GM12872 (cell line): Measurements from ENCODE around the gene FZD2.

Experiments used
- TF ChIP-seq, protein P1 (sequence below): IDR thresholded peaks from 3 replicates; pipeline ENCODE4 v1.5.1; 2011; ENCODE audit warnings: low read depth, mild to moderate bottlenecking, low read length, moderate library complexity; ENCODE audit not compliant: insufficient read depth

FZD2 gene

DNA sequence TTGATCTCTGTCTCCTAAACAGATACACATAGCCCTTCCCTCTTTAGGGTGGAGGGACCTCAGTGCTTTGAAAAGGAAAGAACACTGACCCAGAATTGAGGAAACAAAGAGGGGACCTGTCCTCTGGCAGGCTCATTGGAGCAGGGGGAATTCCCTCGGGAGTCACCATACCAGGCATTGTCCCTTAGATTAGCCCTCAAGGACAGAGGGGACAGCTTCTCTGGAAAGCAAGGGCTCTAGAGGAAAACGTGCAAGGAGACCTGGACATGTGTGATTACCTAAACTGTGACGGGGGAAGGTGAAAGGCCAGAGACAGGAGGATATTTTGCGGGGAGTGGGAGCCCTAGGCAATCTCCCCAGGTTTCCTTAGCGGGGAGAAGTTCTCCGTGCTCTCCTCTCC is 7.6 kb upstream of the FZD2 start:
- TF ChIP-seq, protein P1, sequence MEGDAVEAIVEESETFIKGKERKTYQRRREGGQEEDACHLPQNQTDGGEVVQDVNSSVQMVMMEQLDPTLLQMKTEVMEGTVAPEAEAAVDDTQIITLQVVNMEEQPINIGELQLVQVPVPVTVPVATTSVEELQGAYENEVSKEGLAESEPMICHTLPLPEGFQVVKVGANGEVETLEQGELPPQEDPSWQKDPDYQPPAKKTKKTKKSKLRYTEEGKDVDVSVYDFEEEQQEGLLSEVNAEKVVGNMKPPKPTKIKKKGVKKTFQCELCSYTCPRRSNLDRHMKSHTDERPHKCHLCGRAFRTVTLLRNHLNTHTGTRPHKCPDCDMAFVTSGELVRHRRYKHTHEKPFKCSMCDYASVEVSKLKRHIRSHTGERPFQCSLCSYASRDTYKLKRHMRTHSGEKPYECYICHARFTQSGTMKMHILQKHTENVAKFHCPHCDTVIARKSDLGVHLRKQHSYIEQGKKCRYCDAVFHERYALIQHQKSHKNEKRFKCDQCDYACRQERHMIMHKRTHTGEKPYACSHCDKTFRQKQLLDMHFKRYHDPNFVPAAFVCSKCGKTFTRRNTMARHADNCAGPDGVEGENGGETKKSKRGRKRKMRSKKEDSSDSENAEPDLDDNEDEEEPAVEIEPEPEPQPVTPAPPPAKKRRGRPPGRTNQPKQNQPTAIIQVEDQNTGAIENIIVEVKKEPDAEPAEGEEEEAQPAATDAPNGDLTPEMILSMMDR: no peak

DNA sequence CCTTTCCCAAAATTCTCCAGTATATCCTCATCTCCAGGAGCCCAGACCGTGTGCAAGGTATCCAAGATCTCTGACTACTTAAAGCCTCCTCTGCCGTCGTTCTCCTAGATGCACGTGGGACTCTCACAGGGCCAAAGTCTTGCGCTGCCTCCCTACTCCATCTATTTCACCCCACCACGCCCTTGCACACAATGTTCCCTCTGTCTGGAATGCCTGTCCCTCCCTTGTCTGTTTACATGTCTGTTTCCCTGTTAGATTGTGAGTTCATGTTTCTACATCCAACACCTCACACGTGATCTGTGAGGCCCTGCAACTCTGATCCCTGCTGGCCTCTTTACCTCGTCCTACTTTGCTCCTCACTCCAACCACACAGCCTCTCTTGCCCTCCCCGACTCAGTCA is 4.9 kb upstream of the FZD2 start:
- TF ChIP-seq, protein P1: no peak

DNA sequence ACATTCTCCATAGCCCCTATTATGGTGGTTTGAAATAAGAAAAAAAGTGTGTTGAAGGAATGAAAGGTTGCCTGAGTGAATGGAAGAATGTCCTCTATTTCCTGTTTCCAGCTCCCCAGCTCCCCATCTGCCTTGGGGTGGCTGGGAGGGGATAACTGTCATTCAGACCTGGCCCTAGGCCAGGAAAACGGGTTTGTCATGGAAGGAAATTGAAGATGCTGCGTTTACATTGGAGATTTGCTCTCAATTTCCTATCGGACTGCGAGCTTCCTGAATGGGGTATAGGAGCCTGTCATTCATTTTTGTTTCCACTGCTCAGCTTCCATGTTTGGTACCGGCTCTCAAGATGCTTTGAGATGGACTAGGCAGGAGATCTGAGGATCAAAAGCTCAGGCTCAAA is 2.2 kb upstream of the FZD2 start:
- TF ChIP-seq, protein P1: no peak

DNA sequence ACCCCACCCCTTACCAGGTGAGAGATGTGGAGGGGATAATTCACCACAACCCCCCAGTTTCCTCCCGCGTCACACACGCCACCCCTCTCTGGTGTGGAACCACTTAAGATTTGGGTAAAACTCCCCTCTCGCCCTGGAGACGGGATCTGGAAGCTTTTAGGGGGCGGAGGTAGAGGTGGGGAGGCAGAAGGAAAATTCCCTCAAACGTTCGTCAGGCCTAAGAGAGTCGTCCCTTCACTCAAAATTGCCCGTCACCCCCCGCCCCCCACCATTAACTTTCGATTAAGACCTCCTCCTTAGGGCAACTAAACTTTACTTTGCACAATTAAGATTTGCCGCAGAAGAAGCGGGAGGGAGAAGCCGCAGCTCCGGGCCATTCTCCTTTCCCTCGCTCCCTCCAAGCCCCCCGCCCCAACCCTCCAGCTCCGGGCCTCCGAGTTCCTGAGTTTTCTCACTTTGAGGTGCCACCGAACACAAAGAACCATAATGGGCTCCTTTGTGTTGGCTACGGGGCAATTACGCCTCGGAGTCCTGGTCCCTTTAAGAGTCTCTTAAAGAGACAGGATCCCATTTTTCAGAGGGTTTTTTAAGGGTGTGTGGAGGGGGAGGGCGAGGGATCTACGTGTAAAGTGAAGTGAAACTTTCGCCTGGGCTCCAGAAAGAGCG is 985 bp upstream of the FZD2 start:
- TF ChIP-seq, protein P1: no peak

DNA sequence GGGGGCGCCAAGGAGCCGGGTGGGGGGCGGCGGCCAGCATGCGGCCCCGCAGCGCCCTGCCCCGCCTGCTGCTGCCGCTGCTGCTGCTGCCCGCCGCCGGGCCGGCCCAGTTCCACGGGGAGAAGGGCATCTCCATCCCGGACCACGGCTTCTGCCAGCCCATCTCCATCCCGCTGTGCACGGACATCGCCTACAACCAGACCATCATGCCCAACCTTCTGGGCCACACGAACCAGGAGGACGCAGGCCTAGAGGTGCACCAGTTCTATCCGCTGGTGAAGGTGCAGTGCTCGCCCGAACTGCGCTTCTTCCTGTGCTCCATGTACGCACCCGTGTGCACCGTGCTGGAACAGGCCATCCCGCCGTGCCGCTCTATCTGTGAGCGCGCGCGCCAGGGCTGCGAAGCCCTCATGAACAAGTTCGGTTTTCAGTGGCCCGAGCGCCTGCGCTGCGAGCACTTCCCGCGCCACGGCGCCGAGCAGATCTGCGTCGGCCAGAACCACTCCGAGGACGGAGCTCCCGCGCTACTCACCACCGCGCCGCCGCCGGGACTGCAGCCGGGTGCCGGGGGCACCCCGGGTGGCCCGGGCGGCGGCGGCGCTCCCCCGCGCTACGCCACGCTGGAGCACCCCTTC is 484 bp downstream of the FZD2 start:
- TF ChIP-seq, protein P1: no peak

DNA sequence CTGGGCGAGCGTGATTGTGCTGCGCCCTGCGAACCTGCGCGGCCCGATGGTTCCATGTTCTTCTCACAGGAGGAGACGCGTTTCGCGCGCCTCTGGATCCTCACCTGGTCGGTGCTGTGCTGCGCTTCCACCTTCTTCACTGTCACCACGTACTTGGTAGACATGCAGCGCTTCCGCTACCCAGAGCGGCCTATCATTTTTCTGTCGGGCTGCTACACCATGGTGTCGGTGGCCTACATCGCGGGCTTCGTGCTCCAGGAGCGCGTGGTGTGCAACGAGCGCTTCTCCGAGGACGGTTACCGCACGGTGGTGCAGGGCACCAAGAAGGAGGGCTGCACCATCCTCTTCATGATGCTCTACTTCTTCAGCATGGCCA is 1.0 kb downstream of the FZD2 start:
- TF ChIP-seq, protein P1: no peak

DNA sequence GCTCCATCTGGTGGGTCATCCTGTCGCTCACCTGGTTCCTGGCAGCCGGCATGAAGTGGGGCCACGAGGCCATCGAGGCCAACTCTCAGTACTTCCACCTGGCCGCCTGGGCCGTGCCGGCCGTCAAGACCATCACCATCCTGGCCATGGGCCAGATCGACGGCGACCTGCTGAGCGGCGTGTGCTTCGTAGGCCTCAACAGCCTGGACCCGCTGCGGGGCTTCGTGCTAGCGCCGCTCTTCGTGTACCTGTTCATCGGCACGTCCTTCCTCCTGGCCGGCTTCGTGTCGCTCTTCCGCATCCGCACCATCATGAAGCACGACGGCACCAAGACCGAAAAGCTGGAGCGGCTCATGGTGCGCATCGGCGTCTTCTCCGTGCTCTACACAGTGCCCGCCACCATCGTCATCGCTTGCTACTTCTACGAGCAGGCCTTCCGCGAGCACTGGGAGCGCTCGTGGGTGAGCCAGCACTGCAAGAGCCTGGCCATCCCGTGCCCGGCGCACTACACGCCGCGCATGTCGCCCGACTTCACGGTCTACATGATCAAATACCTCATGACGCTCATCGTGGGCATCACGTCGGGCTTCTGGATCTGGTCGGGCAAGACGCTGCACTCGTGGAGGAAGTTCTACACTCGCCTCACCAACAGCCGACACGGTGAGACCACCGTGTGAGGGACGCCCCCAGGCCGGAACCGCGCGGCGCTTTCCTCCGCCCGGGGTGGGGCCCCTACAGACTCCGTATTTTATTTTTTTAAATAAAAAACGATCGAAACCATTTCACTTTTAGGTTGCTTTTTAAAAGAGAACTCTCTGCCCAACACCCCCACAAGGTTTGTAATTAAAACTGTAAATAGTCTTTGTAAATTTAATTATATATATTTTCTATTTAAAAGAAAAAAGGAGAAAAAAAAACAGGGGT is 1.7 kb downstream of the FZD2 start:
- TF ChIP-seq, protein P1: no peak
